Caco-2 (cell line): ENCODE data around the gene CDHR4. TPM values are rescaled to one million over a fixed set of nuclear protein-coding genes. Genes with fewer than 3 reads are reported as not detected.
"Not testable (repeated sequence)": the region's sequence is repeated elsewhere in the genome, so short reads cannot be mapped to it uniquely, and the experiment has no call there.

Experiments used
- BruUV-seq: library from RNA; stranded (reverse); fragments of 400-500 nt; replicated peaks from 2 replicates; lab custom pipeline; 2021; lab: Mats Ljungman, UMichigan
- CTCF ChIA-PET: fragments of 300-600 bp; sonication (Branson Sonifier 250); formaldehyde crosslinking; loops from one replicate; lab custom pipeline; 2022; ENCODE audit warnings: antibody characterized with exemption; lab: Charles Lee
- POLR2A ChIA-PET: fragments of 300-600 bp; sonication (Branson Sonifier 250); formaldehyde crosslinking; loops from one replicate; lab custom pipeline; 2022; ENCODE audit warnings: antibody characterized with exemption; lab: Charles Lee
- DNase-seq, 2 experiments: peaks; one replicate each; pipeline versions ENCODE4 v3.0.0 to v3.0.0-alpha.2; 2020 to 2022
- H3K27me3 ChIP-seq: replicated peaks from 2 replicates; pipeline ENCODE4 v1.6.0; 2011; ENCODE audit warnings: low read length; ENCODE audit not compliant: control insufficient read depth, insufficient read depth
- H3K36me3 ChIP-seq: 2 replicates; pipeline ENCODE4 v1.5.1; 2011; ENCODE audit warnings: low read length; ENCODE audit not compliant: control insufficient read depth, insufficient read depth
- H3K4me1 ChIP-seq: fragments of 250-450 bp; sonication (Bioruptor Pico); 2 replicates; pipeline ENCODE4 v1.5.1; 2020; ENCODE audit warnings: mild to moderate bottlenecking
- H3K4me3 ChIP-seq: 2 replicates; pipeline ENCODE4 v1.5.1; 2011; ENCODE audit warnings: low read depth, mild to moderate bottlenecking, control low read depth, low read length
- H3K9me3 ChIP-seq: fragments of 250-450 bp; sonication (Bioruptor Pico); 2 replicates; pipeline ENCODE4 v1.5.1; 2020; ENCODE audit warnings: mild to moderate bottlenecking, moderate library complexity
- H3K27ac Mint-ChIP-seq: one replicate; pipeline ENCODE4 v1.8.0; 2022; ENCODE audit warnings: mixed read lengths; ENCODE audit not compliant: unreplicated experiment
- H3K27me3 Mint-ChIP-seq: one replicate; pipeline ENCODE4 v1.8.0; 2022; ENCODE audit warnings: mixed read lengths; ENCODE audit not compliant: insufficient read depth, unreplicated experiment
- H3K36me3 Mint-ChIP-seq: one replicate; pipeline ENCODE4 v1.8.0; 2022; ENCODE audit warnings: mild to moderate bottlenecking, mixed read lengths; ENCODE audit not compliant: insufficient read depth, unreplicated experiment
- H3K4me1 Mint-ChIP-seq: one replicate; pipeline ENCODE4 v1.8.0; 2022; ENCODE audit warnings: low read depth, mixed read lengths; ENCODE audit not compliant: unreplicated experiment
- H3K4me3 Mint-ChIP-seq: one replicate; pipeline ENCODE4 v1.8.0; 2022; ENCODE audit warnings: mild to moderate bottlenecking, moderate library complexity, mixed read lengths; ENCODE audit not compliant: unreplicated experiment
- H3K9me3 Mint-ChIP-seq: one replicate; pipeline ENCODE4 v1.8.0; 2022; ENCODE audit warnings: mixed read lengths; ENCODE audit not compliant: unreplicated experiment
- intact Hi-C: fragments of 100-400 bp; cut with micrococcal nuclease; formaldehyde crosslinking; loops from one replicate; pipeline ENCODE4 v1.10.0; 2022; ENCODE audit not compliant: unreplicated experiment
- total RNA-seq: library from RNA; stranded (reverse); gene quantifications from 2 replicates; pipeline ENCODE4 v1.2.3, GENCODE V29; 2022
- TF ChIP-seq, protein P1 (sequence below), 2 experiments: fragments of 200-600 bp in 1 of 2; IDR thresholded peaks; 1 replicate in 1 of 2; 2 replicates in 1 of 2; pipeline versions ENCODE4 v1.5.1 to v1.8.0; 2011 to 2022; ENCODE audit warnings: antibody characterized with exemption in 1 of 2, control low read depth in 1 of 2, inconsistent platforms in 1 of 2, low read depth in 1 of 2, low read length in 1 of 2, mild to moderate bottlenecking in 1 of 2, moderate library complexity in 1 of 2; ENCODE audit not compliant: insufficient read depth in 1 of 2, severe bottlenecking in 1 of 2, unreplicated experiment in 1 of 2

Gene CDHR4
- total RNA-seq, 1 experiment from 2014 or later: not detected

GRCh38 chr3:49786357-49787181, 13.1 kb downstream of the CDHR4 start, which contains the start of gene IP6K1:
TSS of gene IP6K1 (minus strand) at chr3:49786542. CDS start at chr3:49748040, 38,502 bp downstream.
- Histone ChIP-seq H3K27me3 (no peaks in the 10 kb centered on the region), H3K4me1 (peaks cover 15% of the 10 kb centered on the region), H3K4me3 (peak within 1 kb of the TSS; percentile 71), H3K36me3 (peaks cover 1% of the 10 kb centered on the region; the same call in 1 of the 2 replicates), H3K9me3 (no peaks in the 10 kb centered on the region)
- H3K4me3 Mint-ChIP-seq: peak within 1 kb of the TSS; percentile 85
- peaks cover under 1% of the 10 kb centered on the region for H3K4me1 Mint-ChIP-seq
- peak; percentile 99 to 100 for DNase-seq
- BruUV-seq: no TSS peak
- TF ChIP-seq, protein P1, sequence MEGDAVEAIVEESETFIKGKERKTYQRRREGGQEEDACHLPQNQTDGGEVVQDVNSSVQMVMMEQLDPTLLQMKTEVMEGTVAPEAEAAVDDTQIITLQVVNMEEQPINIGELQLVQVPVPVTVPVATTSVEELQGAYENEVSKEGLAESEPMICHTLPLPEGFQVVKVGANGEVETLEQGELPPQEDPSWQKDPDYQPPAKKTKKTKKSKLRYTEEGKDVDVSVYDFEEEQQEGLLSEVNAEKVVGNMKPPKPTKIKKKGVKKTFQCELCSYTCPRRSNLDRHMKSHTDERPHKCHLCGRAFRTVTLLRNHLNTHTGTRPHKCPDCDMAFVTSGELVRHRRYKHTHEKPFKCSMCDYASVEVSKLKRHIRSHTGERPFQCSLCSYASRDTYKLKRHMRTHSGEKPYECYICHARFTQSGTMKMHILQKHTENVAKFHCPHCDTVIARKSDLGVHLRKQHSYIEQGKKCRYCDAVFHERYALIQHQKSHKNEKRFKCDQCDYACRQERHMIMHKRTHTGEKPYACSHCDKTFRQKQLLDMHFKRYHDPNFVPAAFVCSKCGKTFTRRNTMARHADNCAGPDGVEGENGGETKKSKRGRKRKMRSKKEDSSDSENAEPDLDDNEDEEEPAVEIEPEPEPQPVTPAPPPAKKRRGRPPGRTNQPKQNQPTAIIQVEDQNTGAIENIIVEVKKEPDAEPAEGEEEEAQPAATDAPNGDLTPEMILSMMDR (IDR thresholded peaks at IDR 0.05; ENCODE audit: insufficient read depth in 1 of 2, low read depth in 1 of 2, low read length in 1 of 2, severe bottlenecking in 1 of 2, unreplicated experiment in 1 of 2): no peak
- H3K9me3 Mint-ChIP-seq: no peaks in the 10 kb centered on the region
- intact Hi-C loops: loop anchor here (2.0 to 5.0 kb wide), 2 partner anchors 16 to 64 kb away; partner anchors contain the start of genes GMPPB and INKA1
- ChIA-PET CTCF (interaction anchor here (0.6 to 1.2 kb wide), 3 partner anchors 16 to 115 kb away, joined by 3 to 11 read pairs (median 3); partner anchors contain the start of gene INKA1), POLR2A (interaction anchor here (0.7 to 1.1 kb wide), 4 partner anchors 19 to 143 kb away, joined by 3 to 11 read pairs (median 3); partner anchors contain the start of genes GMPPB and MON1A)
- H3K27ac Mint-ChIP-seq: peak within 1 kb of the TSS; percentile 90
- H3K36me3 Mint-ChIP-seq: peaks cover 18% of the 10 kb centered on the region
- H3K27me3 Mint-ChIP-seq: no peaks in the 10 kb centered on the region

DNA sequence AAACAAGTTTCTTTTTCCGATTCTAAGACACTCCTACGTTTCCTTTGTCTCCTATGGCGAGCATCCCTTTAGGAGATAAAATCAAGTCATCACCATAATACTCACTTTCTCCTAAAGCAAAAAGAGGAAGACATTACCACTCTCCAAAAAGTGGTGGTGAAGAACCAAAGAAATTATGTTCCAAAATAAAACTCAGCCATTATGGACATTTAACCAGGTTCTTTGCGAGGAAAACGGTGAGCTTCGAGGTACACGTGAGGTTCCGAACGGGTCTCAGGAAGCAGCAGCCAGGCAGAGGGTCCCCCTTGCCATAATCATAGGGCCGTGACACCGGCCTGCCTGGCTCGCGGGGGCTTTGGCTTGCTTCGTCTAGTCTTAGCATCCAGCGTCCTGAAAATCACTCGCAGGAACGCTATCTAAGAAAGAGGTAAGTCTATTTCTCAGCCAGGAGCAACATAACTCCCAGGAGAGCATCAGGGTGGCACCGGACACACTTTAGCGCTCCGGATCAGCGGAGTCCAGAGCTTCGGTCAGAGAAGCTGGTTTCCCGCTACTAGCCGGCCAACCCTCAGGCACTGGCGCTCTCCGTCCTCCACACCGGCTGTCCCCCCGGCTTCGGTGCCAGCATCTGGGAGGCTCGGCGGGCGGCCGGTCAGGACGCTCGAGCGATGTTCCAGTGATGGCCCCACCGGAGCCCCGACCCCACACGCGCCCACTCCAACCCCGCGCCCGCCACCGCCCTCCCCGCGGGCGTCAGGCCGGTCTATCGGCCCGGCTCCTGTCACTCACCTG, 13.9 kb downstream of the CDHR4 start:
- H3K36me3 Mint-ChIP-seq: peaks cover 26% of the 10 kb centered on the region
- ChIA-PET POLR2A (interaction anchor here (0.5 to 1.1 kb wide), 4 partner anchors 19 to 536 kb away, joined by 3 to 11 read pairs (median 4); partner anchors contain the start of gene GMPPB), CTCF (interaction anchor here (0.6 to 1.2 kb wide), 3 partner anchors 17 to 116 kb away, joined by 3 to 11 read pairs (median 3); partner anchors contain the start of gene INKA1)
- H3K4me3 ChIP-seq: peak overlapping the region; percentile 71
- peak overlapping the region; percentile 90 for H3K27ac Mint-ChIP-seq
- H3K27me3 ChIP-seq: no peaks in the 10 kb centered on the region
- BruUV-seq: no TSS peak
- peaks cover 6% of the 10 kb centered on the region for H3K4me1 Mint-ChIP-seq
- TF ChIP-seq, protein P1 (IDR thresholded peaks at IDR 0.05; ENCODE audit: insufficient read depth in 1 of 2, low read depth in 1 of 2, low read length in 1 of 2, severe bottlenecking in 1 of 2, unreplicated experiment in 1 of 2): no peak
- no peak for DNase-seq
- intact Hi-C loops: loop anchor here (2.0 to 5.0 kb wide), 2 partner anchors 17 to 63 kb away; partner anchors contain the start of genes GMPPB and INKA1
- H3K36me3 ChIP-seq: peaks cover 1% of the 10 kb centered on the region; the same call in 1 of the 2 replicates
- peak overlapping the region; percentile 85 for H3K4me3 Mint-ChIP-seq
- H3K4me1 ChIP-seq: peaks cover 23% of the 10 kb centered on the region
- no peaks in the 10 kb centered on the region for H3K9me3 ChIP-seq
- H3K27me3 Mint-ChIP-seq: no peaks in the 10 kb centered on the region
- no peaks in the 10 kb centered on the region for H3K9me3 Mint-ChIP-seq

DNA sequence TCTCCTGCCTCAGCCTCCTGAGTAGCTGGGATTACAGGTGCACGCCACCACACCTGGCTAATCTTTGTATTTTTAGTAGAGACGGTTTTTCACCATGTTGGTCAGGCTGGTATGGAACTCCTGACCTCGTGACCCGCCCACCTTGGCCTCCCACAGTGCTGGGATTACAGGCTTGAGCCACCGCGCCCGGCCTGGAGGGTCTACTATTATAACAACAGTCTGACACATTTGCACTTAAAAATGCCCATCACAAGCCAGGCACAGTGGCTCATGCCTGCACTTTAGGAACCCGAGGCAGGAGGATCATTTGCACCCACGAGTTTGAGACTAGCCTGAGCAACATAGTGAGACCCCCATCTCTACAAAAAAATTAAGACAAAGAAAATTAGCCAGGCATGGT, 17.4 kb downstream of the CDHR4 start:
- H3K4me3 ChIP-seq, intact Hi-C loops: not testable (repeated sequence)

More for the DNA sequence above, 17.4 kb downstream of the CDHR4 start:
- H3K27me3 Mint-ChIP-seq, H3K4me3 Mint-ChIP-seq, BruUV-seq, H3K9me3 Mint-ChIP-seq, H3K27me3 ChIP-seq, H3K36me3 ChIP-seq, H3K27ac Mint-ChIP-seq, DNase-seq, H3K9me3 ChIP-seq, CTCF ChIA-PET: not testable (repeated sequence)
- Mint-ChIP-seq H3K36me3 (peaks cover 52% of the 10 kb centered on the region), H3K4me1 (peaks cover 14% of the 10 kb centered on the region)
- POLR2A ChIA-PET: interaction anchor here (0.6 kb wide), 1 partner anchor 694 kb away, joined by 4 read pairs; no protein-coding TSS in a partner anchor
- peaks cover 26% of the 10 kb centered on the region for H3K4me1 ChIP-seq
